GM06990 (cell line): ENCODE results near the gene STX4.
"Not testable (repeated sequence)": the region's sequence is repeated elsewhere in the genome, so short reads cannot be mapped to it uniquely, and the experiment has no call there.

Source experiments
- DNase-seq: peaks from one replicate; pipeline ENCODE4 v3.0.0-alpha.2; 2011; ENCODE audit not compliant: insufficient read length; ENCODE audit errors: extremely low read depth
- H3K27me3 ChIP-seq: replicated peaks from 2 replicates; pipeline ENCODE4 v1.6.0; 2011; ENCODE audit warnings: low read length; ENCODE audit not compliant: control insufficient read depth, insufficient read depth
- H3K36me3 ChIP-seq: 2 replicates; pipeline ENCODE4 v1.5.1; 2011; ENCODE audit warnings: low read length; ENCODE audit not compliant: control insufficient read depth, insufficient read depth
- H3K4me3 ChIP-seq: replicated peaks from 2 replicates; pipeline ENCODE4 v1.5.1; 2011; ENCODE audit warnings: low read depth, mild to moderate bottlenecking, control low read depth, low read length
- TF ChIP-seq, protein P1 (sequence below): IDR thresholded peaks from 2 replicates; pipeline ENCODE4 v1.5.1; 2011; ENCODE audit warnings: low read length, control low read depth, mild to moderate bottlenecking, inconsistent platforms; ENCODE audit not compliant: insufficient read depth, poor library complexity, severe bottlenecking

STX4 gene

DNA sequence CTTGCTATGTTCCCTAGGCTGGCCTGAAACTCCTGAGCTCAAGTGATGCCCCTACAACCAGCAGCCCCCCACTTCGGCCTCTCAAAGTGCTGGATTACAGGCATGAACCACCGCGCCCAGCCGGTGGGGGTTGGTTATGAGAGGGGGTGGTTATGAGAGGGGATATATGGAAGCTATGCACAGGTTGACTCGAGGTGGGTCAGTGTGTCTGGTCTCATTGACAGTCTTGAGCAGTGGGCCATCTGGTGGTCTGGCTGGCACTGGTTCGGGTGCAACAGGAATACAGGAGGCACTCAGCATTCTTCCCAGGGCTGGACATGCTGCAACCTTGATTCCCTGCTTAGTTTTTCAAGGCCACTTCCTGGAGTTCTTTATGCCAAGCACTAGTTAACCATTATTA is 17.3 kb upstream of the STX4 start:
- Histone ChIP-seq H3K4me3 (no peak overlapping the region), H3K27me3 (peaks cover 3% of the 10 kb centered on the region), H3K36me3 (no peaks in the 10 kb centered on the region)
- TF ChIP-seq, protein P1, sequence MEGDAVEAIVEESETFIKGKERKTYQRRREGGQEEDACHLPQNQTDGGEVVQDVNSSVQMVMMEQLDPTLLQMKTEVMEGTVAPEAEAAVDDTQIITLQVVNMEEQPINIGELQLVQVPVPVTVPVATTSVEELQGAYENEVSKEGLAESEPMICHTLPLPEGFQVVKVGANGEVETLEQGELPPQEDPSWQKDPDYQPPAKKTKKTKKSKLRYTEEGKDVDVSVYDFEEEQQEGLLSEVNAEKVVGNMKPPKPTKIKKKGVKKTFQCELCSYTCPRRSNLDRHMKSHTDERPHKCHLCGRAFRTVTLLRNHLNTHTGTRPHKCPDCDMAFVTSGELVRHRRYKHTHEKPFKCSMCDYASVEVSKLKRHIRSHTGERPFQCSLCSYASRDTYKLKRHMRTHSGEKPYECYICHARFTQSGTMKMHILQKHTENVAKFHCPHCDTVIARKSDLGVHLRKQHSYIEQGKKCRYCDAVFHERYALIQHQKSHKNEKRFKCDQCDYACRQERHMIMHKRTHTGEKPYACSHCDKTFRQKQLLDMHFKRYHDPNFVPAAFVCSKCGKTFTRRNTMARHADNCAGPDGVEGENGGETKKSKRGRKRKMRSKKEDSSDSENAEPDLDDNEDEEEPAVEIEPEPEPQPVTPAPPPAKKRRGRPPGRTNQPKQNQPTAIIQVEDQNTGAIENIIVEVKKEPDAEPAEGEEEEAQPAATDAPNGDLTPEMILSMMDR = no peak
- no peak for DNase-seq

DNA sequence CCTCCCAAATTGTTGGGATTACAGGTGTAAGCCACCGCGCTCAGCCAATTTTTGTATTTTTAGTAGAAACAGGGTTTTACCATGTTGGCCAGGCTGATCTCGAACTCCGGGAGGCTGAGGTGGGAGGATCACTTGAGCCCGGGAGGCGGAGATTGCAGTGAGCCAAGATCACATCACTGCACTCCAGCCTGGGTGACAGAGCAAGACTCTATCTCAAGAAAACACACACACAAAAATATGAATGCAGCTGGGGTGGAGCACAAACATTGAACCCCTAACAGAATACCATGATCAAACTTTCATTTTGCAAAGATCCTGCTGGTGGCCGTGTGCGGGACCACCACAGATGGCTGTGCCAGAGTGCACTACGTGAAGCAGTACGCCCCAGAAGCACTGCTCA is 15.6 kb upstream of the STX4 start:
- not testable (repeated sequence) for H3K27me3 ChIP-seq, DNase-seq, H3K36me3 ChIP-seq, H3K4me3 ChIP-seq

DNA sequence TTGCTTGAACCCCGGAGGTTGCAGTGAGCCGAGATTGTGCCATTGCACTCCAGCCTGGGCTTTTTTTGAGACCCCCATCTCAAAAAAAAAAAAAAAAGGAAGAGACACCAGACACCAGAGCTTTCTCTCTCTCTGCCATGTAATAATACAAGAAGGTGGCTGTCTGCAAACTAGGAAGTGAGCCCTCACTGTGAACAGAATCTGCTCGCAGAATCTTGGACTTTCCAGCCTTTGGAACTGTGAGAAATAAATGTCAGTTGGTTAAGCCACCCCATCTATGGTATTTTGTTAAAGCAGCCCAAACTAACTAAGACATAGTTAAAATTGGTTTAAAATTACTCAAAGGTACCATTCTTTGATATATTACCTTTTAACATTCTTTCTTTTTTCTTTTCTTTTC is 12.8 kb upstream of the STX4 start:
- TF ChIP-seq, protein P1 = no peak
- DNase-seq = no peak
- no peak overlapping the region for H3K4me3 ChIP-seq
- no peaks in the 10 kb centered on the region for H3K36me3 ChIP-seq
- no peaks in the 10 kb centered on the region for H3K27me3 ChIP-seq

DNA sequence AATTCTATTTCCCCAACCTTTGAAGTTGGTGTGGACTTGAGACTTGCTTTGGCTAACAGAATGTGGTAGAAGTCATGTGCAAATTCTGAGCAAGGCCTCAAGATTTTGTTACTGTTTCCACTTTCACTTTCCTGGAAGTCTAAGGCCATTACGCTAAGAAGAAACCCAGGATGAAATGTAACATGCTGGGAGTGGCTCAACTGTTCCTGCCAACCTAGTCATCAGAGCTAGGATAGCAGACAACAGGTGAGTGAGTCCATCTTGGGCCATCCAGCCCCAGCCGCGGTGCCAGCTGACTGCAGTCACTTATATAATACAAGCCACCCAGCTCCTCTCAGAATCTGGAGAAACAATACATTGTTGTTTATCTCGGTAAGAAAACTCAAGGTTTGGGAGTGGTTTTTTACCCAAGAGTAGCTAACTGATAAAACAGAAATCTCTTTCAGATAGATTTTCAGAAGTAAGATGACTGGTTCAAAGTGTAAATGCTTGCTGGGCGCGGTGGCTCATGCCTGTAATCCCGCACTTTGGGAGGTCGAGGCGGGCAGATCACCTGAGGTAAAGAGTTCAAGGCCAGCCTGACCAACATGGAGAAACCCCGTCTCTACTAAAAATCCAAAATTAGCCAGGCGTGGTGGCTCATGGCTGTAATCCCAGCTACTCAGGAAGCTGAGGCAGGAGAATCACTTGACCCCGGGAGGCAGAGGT is 10.7 kb upstream of the STX4 start:
- TF ChIP-seq, protein P1 = no peak
- H3K4me3 ChIP-seq = no peak overlapping the region
- no peaks in the 10 kb centered on the region for H3K36me3 ChIP-seq
- H3K27me3 ChIP-seq = no peaks in the 10 kb centered on the region
- no peak for DNase-seq

DNA sequence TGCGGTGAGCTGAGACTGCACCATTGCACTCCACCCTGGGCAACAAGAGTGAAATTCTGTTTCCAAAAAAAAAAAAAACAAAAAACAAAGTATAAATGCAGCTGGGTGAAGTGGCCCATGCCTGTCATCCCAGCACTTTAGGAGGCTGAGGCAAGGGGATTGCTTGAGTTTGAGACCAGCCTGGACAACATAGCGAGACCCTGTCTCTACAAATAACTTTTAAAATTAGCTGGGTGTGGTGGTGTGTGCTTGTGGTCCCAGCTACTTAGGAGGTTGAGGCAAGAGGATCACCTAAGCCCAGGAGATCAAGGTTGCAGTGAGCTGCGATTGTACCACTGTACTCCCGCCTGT is 10.1 kb upstream of the STX4 start:
- Histone ChIP-seq H3K27me3 (no peaks in the 10 kb centered on the region), H3K4me3 (no peak overlapping the region), H3K36me3 (no peaks in the 10 kb centered on the region)
- TF ChIP-seq, protein P1 = no peak
- no peak for DNase-seq

DNA sequence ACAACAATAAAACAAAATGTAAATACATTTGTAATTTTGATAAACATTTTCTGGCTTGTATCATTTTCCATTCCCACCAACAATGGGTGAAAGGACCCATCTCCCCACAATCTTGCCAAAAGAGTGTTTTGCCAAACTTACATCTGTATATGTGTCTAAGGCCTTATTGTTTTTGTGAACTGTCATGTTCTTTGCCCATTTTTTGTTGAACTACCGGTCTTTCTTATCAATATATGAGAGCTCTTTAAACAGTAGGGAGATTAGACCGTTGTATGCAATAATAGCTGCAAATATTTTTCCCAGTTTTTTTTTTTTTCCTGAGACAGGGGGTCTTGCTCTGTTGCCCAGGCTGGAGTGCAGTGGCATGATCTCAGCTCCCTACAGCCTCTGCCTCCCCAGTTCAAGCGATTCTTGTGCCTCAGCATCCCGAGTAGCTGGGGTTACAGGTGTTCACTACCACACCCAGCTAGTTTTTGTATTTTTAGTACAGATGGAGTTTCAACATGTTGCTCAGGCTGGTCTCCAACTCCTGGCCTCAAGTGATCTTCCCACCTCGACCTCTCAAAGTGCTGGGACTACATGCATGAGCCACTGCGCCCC is 9.6 kb upstream of the STX4 start:
- Histone ChIP-seq H3K27me3 (no peaks in the 10 kb centered on the region), H3K4me3 (no peak overlapping the region)
- TF ChIP-seq, protein P1 = no peak

More for the DNA sequence above, 9.6 kb upstream of the STX4 start:
- DNase-seq = no peak
- no peaks in the 10 kb centered on the region for H3K36me3 ChIP-seq
